Activated effector memory CD4-positive, alpha-beta T cell treated with anti-CD3 and anti-CD28 coated beads, Interleukin-2, amount 50 U/mL, for 16 hours (primary cell): ENCODE data around the gene COPS7B.
"Not testable (repeated sequence)": the region's sequence is repeated elsewhere in the genome, so short reads cannot be mapped to it uniquely, and the experiment has no call there.

Source experiments
- DNase-seq: peaks from one replicate; pipeline ENCODE4 v3.0.0-alpha.2; 2020

COPS7B gene

GRCh38 chr2:231786177-231786916 lies at the start of gene COPS7B:
COPS7B (plus strand) TSS chr2:231786445; CDS start chr2:231788571, 2,126 bp downstream.
- peak; percentile 94 for DNase-seq

DNA sequence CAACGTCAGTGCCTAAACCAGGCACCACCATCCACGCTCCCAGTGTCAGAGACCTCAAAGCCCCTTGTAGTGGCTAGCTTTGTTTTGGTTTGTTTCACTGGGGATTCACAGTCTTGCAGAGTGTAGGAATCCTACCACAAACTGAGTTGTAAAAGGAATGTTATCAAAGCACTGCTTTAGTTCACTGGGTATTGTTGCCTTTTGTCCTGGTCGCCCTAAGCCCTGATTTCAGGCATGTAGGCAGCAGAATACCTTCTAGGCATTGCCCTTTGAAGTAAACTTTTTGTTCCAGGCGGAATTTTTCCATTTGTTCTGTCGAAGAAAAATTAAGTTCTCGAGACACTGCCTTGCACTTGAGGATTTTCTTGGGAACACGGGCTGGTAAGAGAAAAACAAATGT lies 48.5 kb upstream of the COPS7B start:
- DNase-seq = no peak

DNA sequence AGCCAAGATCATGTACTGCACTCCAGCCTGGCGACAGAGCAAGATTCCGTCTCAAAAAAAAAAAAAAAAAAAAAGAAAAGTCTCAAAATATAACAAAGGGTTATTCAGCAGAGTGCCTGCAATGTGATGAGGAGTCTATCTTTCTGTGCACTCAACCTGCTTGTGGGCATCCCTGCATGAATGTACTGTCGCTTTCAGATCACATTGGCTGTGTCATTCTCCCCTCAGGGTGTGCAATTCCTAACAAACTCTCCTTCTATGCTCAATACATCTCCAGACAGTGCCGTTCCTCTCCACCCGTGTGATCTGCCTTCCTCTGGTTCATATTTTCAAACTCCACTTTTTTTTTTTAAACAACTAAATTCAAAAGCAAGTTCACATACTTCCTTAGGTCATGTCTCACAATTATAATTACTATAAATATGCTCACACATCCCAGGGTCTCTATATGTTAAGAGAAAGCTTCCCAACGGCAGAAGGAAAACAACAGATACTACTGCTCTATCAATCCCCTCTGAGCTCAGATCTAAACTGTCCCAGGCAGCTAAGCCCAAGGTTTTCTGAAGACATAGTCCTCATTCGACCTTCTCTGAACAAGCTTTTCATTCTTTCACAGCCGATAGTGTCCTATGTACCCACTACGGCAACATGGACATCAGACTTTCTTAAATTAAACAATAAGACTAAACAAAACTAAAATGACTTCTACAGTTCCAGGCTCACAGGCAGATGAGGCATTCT lies 42.7 kb upstream of the COPS7B start:
- DNase-seq = no peak

GRCh38 chr2:231745303-231746038 lies 40.8 kb upstream of the COPS7B start:
- no peak for DNase-seq

- DNase-seq = not testable (repeated sequence)
These were observed 37.9 kb upstream of the COPS7B start for GRCh38 chr2:231748153-231748896.

GRCh38 chr2:231749016-231749415 lies 37.2 kb upstream of the COPS7B start:
- DNase-seq = not testable (repeated sequence)

- DNase-seq = no peak
These were observed 35.0 kb upstream of the COPS7B start for GRCh38 chr2:231751042-231751815.

DNA sequence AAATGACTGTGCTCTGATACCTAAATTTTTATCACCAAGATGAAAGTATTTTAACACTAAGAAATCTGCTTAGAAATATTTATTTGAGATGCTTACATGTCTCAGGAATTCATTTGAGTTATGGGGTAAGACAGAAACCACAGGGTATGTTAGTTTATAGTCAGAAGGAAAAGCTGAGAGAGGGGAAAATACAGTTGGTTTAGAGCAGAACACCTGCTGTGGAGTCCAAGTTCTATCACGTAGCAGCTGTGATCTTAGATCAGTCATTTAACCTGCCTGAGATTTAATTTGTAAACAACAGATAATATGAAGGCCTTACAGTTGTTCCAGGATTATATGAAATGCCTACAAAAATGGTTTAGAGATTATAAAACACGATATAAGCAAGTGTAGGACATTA lies 34.2 kb upstream of the COPS7B start:
- no peak for DNase-seq

GRCh38 chr2:231761735-231762134 lies 24.5 kb upstream of the COPS7B start:
- DNase-seq = no peak

DNA sequence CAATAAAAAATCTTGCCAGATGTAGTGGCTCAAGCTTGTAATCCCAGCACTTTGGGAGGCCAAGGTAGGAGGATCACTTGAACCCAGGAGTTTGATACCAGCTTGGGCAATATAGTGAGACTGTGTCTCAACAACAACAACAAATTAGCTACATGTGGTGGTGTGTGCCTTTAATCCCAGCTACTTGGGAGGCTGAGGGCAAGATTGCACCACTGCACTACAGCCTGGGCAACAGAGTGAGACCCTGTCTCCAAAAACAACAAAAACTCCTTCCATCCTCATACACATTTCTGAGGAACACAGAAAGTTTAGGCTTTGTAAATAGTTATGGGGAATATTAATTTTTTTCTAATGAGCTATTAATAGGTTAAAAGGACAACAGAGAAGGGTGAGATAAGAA lies 22.1 kb upstream of the COPS7B start:
- no peak for DNase-seq

- no peak for DNase-seq
These were observed 21.5 kb upstream of the COPS7B start for GRCh38 chr2:231764760-231765159.

GRCh38 chr2:231765496-231765929 lies 20.7 kb upstream of the COPS7B start:
- no peak for DNase-seq

- DNase-seq = no peak
These were observed 16.8 kb upstream of the COPS7B start for GRCh38 chr2:231769170-231770136.

- no peak for DNase-seq
These were observed 5.9 kb upstream of the COPS7B start for GRCh38 chr2:231780123-231780908.

DNA sequence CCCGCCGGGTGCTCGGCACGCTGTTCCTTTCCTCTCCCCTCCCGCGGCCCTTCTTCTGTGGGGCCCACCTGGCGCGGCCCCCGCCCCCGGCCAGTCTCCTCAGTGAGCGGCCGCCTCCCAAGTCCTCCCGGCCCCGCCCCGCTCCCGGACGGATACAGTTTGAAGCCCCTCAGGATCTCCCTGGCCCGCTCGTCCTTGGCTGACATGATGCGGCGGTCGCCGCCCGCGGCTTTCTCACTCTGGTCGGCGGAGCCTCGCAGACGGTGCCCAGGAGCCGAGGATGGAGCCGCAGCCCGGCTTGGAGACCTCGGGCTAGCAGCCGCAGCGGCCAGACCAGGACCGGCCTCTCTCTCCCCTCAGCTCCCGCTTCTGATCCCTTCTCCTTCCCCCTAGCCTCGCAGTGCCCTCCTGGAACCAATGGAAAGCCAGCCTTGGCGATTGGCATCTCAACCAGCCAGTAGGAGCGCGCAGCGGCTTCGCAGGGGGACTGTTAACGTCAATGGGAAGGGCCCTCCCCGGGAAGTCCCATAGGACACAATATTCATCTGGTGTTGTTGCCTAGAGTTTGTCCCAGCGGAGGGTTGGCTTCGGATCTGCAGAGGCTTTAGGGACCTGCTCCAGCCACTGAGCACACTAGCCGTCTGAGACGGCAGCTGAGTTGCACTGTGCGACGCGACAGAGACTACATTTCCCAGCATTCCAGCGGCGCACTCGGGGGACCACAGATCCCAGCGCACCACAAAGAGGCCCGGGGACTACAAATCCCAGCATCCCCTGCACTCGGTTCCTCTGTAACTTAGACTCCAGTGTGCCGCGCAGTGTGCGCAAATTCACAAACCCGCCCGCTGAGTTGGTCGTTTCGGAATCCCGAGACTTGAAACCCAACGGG lies 5.1 kb upstream of the COPS7B start, which contains the start of gene PDE6D:
Gene PDE6D, minus strand, starts transcription at position 374 of the 889 bp plus-strand sequence. Its CDS starts 168 bp downstream, at position 206.
- DNase-seq = peak; percentile 99

- peak; percentile 68 for DNase-seq
These were observed 4.2 kb upstream of the COPS7B start for GRCh38 chr2:231781798-231782726.

DNA sequence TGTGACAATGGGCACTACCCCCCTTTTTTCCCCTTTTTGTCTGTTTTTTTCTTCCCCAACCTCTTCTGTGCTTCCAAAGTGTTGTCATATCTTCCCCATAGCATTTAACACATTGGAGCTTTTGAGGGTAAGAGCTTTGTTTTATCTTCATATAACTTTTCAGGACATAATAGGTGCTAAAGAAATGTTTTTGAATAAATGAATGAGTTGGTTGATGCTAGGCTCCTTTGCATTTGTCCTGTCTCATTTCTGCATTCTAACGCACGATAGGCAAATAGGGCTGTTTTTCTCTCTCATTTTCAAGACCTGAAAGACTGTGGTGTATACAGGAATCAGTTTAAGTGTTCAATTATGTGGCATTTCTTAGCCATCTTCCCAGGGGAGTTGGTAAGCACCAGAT lies 832 bp upstream of the COPS7B start:
- DNase-seq = no peak

GRCh38 chr2:231785822-231786176 lies 446 bp upstream of the COPS7B start:
- no peak for DNase-seq
